ELF-1 (cell line): ENCODE measurements around the gene IFT57.

ENCODE experiments used
- DNase-seq: peaks from one replicate; pipeline ENCODE4 v3.0.0-alpha.2; 2016; ENCODE audit warnings: low read depth, low spot score

Gene IFT57

DNA sequence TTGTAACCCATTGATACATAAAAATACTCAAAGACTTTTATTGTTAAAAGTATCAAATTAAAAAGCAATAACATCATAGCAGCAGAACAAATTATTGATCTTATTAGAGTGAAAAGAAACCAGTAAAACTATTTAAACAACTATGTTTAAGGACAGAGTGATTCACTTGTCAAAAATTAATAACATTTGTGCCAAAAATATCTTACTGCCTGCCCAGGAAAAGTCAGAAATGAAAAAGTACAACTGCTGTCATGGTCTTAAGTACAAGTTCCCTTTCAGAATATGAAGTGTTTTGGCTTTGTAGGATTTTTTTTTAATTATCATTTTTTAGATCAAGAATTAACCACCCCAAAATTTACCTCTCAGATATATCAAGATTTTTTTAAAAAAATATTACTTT is 3.4 kb downstream of the IFT57 start:
- no peak for DNase-seq

DNA sequence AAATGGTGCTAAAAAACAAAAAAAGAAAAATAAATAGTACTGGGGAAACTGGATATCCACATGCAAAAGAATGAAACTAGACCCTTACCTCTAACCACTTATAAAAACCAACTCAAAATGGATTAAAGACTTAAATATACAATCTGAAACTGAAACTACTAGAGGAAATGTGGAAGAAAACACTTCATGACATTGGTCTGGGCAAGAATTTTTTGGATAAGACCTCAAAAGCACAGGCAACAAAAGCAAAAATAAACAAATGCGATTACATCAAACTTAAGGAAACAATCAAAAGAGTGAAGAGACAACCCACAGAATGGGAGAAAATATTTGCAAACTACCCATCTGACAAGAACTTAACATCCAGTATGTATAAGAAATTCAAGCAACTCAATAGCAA is 6.4 kb downstream of the IFT57 start:
- DNase-seq = no peak

DNA sequence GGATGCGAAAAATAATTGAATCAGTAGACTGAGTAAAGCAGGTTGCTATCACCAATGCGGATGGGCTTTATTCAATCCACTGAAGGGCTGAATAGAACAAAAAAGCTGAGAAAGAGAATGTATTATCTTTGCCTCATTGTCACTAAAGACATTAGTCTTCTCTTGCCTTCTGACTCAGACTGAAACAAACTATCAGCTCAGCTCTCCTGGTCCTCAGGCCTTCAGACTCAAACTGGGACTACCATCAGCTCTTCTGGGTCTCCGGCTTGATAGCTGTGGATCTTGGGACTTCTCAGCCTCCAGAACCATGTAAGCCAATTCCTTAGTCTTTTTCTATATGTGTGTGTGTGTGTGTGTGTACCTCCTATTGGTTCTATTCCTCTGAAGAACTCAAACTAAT is 12.6 kb downstream of the IFT57 start:
- no peak for DNase-seq

DNA sequence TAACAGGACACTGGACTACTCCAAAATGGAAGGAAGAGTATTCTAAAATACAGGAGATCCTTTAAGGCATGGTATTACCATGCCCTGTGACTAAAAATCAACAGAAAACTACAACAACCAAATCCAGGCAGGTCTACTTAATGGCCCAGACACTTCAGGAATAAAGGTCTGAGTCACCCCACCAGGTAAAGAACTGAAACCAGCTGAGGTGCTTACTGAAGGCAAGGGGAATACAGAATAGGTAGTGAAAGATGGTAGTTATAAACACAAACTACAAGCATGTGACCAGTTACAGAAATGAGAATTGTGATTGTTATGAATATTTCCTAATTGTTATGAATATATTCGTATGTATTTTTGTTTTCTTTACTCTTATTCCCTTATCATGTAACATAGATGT is 13.4 kb downstream of the IFT57 start:
- DNase-seq = no peak

DNA sequence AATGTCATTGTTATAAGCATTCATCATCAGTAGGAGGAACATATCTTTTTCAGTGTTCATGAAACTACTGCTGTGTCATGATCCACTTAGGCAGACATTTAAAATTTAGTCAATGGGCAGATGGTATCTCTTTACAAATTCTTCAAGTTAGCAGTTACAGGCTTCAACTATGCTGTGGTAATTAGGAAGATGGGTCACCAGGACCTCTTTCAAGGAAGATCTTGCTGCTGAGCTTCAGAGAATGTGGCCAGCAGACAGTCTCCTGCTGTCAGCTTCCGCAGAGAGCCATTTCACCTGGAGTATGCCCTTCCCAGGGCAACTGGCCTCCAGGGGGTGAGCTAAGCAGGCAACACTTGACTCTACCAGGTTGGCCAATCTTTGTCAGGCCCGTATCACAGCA is 19.4 kb downstream of the IFT57 start:
- peak; percentile 31 for DNase-seq

DNA sequence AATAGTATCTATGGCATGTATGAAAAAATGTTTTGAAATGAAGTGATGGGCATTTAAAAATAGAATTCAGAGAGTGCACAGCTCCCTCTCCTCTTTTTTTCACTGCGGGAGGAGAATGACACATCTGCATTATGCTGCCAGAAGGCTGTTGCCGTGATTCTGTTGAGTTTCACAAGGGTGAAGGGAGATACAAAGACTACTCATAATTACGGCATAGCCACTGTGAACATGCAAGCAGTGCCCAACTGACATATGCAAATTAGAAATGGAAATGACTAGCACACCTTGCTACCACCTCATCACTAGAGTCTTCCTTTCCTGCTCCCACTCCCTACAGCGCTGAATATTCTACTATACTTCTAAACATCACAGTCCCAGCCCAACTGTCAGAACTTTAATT is 20.1 kb downstream of the IFT57 start:
- no peak for DNase-seq

DNA sequence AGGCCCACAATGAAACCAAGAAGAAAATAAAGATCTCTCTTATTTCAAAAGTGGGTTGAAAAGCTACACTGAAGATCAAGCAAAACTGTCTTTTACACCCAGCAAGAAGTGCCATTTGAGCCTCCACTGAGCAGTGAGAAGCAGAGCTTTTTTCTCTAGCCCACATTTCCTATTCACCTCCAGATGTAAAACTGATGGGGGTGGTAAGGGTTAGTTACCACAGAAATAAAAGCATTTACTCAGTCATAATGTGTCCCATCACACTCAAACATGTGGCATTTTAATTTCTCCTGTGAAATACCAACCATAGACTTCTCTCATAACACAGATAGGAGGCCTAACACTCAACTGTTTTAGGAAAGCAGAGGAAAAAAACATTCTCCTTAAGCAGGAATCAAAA is 21.0 kb downstream of the IFT57 start:
- DNase-seq = no peak

DNA sequence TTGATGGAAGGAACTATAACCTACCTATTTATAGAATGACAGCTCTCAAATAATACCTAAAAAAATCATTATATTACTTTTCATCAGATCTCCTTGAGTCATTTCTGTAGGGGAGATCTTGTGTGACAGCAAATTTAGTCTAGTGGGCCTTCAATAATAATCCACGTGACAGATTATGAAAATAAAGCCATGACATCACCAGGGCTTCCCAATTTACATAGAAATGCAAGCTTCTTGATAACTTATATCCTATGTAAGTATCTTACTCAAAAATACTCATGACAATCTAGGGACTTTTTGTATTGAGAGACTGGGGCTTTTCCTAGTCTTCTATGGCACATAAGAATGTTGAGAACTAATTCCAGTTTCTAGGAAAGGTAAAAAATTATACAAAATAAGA is 21.6 kb downstream of the IFT57 start:
- no peak for DNase-seq

DNA sequence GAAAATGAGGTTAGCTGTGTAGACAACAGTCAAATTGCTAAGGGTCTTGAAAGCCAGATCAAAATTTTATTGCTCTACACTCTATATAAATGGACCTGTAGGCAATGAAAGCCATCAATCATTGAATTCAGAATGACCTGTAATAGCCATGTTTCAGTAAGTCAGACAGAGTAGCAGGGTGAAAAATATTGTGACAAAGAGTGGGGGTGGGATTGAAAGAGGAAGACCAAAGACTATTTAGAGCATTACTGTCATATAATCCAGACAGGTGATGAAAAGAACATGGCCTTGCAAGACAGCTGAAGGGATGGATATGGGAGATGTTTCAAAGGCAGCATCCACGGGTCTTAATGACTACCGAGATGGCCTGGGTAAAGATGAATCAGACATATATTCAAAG is 22.2 kb downstream of the IFT57 start:
- DNase-seq = no peak

DNA sequence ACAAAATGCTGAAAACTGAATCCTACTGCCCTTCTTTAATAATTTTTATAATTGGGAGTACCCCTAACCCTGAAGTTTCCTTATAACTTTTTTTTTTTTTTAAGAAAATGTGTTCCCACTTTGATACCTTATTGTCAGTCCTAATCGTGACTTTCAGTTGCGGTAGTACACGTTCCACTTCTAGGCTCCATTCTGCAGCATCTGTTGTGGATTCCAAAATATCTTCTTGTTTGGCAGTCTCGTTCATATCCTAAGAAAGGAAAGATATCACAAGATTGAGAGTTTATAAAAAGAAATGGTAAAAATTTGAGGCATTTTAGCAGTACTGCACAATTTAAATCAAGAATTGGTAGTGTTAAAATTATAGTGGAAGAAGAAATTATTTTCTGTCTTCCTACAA is 30.8 kb downstream of the IFT57 start:
- no peak for DNase-seq

DNA sequence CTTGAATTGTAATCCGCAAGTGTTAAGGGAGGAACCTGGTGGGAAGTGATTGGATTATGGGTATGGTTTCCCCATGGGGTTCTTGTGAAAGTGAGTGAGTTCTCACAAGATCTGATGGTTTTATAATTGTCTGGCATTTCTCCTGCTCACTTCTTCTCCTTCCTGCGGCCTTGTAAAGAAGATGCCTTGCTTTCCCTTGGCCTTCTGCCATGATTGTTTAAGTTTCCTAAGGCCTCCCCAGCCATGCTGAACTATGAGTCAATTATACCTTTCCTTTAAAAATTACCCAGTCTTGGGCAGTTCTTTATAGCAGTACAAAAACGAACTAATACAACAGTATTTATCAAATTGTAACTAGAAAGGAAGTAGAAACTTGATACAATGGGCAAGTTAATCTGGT is 31.9 kb downstream of the IFT57 start:
- DNase-seq = no peak

DNA sequence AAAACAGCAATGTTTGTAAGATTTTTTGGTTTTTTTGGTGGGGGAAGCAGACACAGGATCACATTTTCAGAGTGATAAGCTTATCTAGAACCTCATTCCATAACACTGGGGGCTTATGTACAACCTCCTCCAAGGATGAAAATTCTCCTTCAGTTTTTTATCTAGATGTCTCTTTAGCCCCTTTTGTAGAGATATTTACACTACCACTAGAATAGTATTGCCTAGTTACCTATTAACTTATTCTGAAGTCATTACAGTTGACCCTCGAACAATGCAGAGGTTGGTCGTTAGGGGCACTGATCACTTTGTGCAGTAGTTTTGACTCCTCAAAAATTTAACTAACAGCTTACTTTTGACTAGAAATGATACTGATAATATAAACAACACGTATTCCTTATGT is 32.8 kb downstream of the IFT57 start:
- no peak for DNase-seq

DNA sequence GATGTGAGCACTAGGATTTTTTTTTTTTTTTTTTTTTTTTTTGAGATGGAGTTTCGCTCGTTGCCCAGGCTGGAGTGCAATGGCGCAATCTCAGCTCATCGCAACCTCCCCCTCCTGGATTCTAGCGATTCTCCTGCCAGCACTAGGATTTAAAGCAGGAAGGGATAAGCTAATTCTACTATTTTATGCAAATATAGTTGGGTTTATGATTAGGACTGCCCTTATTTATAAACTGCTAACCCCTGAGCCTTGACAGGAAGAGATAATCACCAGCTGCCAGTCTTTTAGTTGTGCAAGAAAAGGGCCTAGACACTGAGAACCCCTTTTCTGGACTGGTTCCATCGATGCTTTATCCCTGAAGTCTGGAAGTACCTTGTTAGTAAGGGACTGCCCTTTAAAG is 36.7 kb downstream of the IFT57 start:
- DNase-seq = no peak

DNA sequence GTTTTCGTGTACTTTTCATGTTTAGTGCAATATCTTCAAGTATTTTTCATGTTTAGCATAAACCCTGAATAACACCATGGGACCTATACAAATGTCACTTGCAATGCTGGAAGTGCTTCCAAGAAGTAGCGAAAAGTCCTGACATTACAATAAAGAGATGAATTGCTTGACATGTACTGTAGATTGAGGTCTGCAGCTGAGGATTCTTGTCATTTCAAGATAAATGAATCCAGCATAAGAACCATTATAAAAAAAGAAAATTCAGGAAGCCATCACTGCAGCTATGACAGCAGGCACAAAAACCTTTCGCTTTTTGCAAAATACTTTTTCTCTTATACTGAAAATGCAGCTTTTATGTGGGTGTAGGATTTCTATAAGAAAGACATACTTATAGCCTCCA is 37.4 kb downstream of the IFT57 start:
- DNase-seq = no peak

DNA sequence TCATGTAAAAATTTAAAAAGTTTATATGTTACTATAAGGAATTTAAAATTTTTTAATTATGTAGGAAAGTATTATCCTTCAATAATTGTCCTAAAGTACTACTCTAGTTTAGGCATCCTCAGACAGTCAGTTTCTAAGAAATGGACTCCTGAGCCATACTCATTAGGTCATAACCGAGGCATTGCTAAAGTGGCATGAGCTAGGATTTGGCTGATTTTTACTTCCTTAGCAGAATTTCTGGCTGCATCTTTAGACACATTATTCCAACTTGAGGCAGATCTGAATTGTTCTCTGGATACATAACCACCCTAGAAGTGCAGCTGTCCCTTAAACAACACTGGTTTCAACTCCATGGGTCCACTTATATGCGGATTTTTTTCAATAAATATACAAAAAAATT is 38.3 kb downstream of the IFT57 start:
- DNase-seq = no peak

DNA sequence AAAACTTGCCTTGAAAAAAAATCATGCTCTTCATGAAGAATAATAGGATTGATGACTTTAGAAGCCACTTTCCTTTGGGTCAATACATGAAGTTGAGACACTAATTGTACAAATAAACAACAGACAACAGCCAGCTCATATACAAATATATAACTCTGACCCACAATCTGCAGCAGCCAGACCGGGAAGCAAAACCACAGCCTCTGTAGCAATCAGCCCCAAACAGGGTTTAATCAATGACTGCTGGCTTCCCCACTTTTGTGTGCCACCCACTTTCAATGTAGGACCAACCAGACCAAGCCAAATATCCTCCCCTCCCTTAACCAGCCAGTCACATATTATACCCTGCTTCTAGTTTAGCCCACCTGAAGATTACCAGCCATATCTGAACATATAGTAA is 39.0 kb downstream of the IFT57 start:
- DNase-seq = no peak

DNA sequence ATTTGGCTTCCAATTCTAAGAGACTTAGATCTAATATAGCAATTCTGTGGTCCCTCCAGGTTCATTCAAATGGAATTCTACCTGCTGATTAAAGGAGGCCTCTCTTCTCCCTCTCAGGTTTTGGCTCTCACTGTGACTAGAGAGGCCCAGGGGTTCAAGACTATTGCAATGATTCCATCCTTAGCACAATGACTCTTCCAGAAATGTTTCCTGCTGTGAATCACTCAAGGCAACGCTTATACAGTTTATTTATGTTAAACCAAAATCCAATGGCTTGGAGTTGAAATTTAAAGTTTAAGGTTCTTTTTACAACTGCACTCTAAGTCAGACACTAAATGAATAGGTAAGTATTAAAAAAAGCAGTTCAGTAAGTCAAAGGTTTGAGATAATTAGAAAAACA is 39.9 kb downstream of the IFT57 start:
- no peak for DNase-seq

DNA sequence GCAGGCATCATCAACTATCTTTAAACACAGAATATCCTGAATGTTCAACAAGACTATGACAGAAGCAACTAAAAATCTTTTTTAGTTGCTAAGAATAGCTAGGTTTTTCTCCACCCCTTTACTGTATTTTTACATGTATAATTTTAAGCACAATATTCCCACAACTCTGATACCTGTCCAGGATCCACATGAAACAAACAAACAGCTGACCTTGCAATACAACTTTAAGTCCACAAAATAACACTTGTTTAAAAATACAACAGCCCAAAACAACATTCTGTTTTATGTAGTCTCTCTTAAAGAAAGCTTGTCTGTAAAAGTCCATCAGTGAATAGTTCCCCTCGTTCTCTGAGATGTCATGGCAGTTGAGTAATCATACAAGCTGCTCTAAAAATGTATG is 41.1 kb downstream of the IFT57 start:
- no peak for DNase-seq

DNA sequence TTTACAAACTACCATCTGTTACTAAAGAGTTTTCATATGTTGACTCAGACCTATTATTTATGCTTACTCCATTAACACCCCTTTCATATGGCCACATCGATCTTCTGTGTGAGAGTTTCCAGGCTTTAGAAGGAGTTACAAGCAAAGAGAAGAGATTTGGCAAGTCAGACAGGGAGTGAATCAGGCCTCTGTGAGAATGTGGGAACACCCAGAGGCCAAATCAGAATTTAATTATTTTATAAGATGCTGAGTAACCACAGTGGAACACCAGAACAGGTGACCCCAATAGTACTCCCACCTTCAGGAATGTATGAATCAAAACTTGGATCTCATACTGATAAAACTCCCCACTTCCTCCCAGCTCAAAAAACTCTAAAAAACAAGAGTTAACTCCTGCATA is 42.0 kb downstream of the IFT57 start:
- no peak for DNase-seq

DNA sequence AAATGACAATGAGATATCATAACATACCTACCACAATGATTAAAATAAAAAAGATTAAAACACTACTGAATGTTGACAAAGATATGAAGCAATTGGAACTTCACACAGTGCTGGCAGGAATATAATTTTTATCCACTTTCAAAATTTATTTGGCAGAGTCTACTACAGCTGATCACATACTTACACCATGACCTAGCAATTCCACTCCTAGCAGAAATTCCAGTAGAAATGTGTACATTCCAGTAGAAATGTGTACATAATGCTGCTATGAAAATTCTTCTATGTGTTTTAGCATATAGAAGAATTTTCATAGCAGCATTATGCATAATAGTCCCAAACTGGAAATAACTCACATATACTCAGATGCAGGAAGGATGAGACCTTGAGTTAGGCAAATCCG is 43.5 kb downstream of the IFT57 start:
- no peak for DNase-seq

DNA sequence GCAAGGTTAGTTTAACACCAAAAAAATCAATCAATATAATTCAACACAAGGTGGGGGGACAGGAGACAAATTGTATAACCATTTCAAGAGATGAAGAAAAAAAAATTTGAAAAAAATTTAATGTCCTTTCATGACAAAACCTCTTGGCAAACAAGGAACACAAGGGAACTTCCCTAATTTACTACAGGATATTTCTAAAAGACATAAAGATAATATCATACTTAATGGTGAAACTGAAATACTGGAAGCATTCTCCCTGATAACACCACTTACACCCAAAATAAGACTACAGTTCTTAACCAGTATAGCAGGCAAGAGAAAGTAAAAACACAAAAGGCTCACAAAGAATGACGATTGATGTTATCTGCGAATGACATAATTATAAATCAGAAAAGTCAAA is 44.7 kb downstream of the IFT57 start:
- DNase-seq = no peak

DNA sequence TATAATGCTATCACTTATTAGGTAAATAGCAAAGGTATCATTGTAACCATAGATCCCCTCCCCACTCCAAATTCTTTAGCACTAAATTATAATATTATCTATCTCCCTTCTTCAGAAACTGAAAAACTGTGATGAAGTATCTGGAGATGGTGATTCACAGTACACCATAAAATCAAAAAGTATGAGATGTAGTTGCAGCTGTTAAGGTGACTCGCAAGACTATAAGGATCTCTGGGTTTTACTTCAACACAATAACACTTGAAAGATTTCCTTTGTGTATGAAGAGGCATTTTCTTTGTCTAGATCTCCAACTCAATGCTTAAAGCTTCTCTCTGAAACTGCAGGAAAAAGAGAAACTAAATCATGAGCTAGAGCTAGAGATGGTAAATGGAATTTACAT is 46.9 kb downstream of the IFT57 start:
- no peak for DNase-seq

DNA sequence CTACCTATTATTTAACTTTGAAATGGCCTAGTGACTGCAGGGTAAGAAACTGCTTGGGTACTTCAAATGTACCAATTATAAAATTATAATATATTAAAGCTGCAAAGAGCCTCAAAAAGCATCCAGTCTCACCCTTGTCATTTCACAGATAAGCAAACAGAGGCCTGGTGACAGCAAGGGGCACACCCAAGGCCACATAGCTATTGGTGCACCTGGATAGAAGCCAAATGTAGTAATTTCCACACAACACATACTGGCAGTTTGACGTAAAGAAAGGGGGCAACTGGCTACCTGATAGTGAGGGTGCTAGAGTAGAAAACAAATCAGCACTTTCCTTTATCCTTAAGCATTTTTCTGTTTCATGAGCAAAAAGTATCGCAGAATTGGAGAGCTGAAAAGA is 51.1 kb downstream of the IFT57 start:
- DNase-seq = no peak

DNA sequence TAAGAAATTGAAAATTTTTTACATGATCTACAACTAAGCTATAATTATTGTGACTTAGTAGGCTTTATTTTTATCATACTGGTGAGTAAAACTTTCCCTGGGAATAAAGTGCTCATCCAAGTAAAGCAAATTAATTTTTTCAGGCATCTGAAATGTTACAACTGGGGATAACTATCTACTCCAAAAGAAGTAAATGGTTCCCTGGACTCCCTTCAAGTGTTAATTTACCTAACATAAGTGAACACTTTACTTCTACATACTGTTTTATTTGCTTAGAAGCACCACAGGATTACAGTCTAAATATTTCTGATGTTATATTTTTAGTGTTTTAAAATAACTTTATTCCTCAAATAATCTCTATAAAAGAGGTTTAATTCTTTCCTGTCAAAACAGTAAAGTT is 57.8 kb downstream of the IFT57 start:
- no peak for DNase-seq

DNA sequence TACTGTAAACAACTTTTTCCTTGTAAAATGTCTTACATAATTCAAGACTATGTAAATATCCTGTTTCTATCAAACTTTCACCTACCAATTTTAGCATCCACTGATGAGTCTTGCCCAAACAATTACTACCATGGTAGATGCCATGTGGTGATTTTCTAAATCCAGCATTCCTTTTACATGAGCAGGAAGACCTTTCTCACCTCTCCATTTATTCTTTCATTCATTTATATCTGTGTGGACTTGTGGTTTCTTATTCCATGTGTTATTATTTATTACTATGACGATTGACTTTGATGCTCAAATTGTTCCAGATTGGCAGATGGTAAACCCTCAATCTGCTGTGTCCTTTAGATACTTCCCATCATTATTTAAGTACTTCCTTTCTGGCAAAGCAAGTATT is 62.4 kb downstream of the IFT57 start:
- no peak for DNase-seq
